ENCODE measurements around the gene ZNF438.

ZNF438 gene

GRCh38 chr10:30873411-30873810 is 158.3 kb downstream of the ZNF438 start:
- FAIRE-seq: no peak

GRCh38 chr10:30870896-30871295 is 160.8 kb downstream of the ZNF438 start:
- FAIRE-seq: no peak

GRCh38 chr10:30869566-30869965 is 162.1 kb downstream of the ZNF438 start:
- no peak for FAIRE-seq

- FAIRE-seq: no peak
Observed at GRCh38 chr10:30868611-30869010, 163.1 kb downstream of the ZNF438 start.

- no peak for FAIRE-seq
Observed at GRCh38 chr10:30866896-30867295, 164.8 kb downstream of the ZNF438 start.

- no peak for FAIRE-seq
Observed at GRCh38 chr10:30865141-30865926, 166.3 kb downstream of the ZNF438 start.

GRCh38 chr10:30863516-30864210 is 168.0 kb downstream of the ZNF438 start:
- no peak for FAIRE-seq

- FAIRE-seq: no peak
Observed at GRCh38 chr10:30862486-30862885, 169.2 kb downstream of the ZNF438 start.

- no peak for FAIRE-seq
Observed at GRCh38 chr10:30861976-30862375, 169.7 kb downstream of the ZNF438 start.

- no peak for FAIRE-seq
Observed at GRCh38 chr10:30861221-30861620, 170.4 kb downstream of the ZNF438 start.

- no peak for FAIRE-seq
Observed at GRCh38 chr10:30858499-30858898, 173.2 kb downstream of the ZNF438 start.

- no peak for FAIRE-seq
Observed at GRCh38 chr10:30857803-30858202, 173.9 kb downstream of the ZNF438 start.

GRCh38 chr10:30855131-30855530 is 176.5 kb downstream of the ZNF438 start:
- FAIRE-seq: no peak

- FAIRE-seq: no peak
Observed at GRCh38 chr10:30854656-30855055, 177.0 kb downstream of the ZNF438 start.

GRCh38 chr10:30853066-30853465 is 178.6 kb downstream of the ZNF438 start:
- no peak for FAIRE-seq

- no peak for FAIRE-seq
Observed at GRCh38 chr10:30850776-30851175, 180.9 kb downstream of the ZNF438 start.

GRCh38 chr10:30849231-30850035 is 182.2 kb downstream of the ZNF438 start:
- no peak for FAIRE-seq

GRCh38 chr10:30848396-30849032 is 183.2 kb downstream of the ZNF438 start:
- FAIRE-seq: no peak

- no peak for FAIRE-seq
Observed at GRCh38 chr10:30847642-30848041, 184.0 kb downstream of the ZNF438 start.

- no peak for FAIRE-seq
Observed at GRCh38 chr10:30847199-30847598, 184.5 kb downstream of the ZNF438 start.

GRCh38 chr10:30846710-30847109 is 185.0 kb downstream of the ZNF438 start:
- FAIRE-seq: no peak

- FAIRE-seq: no peak
Observed at GRCh38 chr10:30842894-30843293, 188.8 kb downstream of the ZNF438 start.

- no peak for FAIRE-seq
Observed at GRCh38 chr10:30842185-30842584, 189.5 kb downstream of the ZNF438 start.
